NB4 (cell line): ENCODE data around the gene DDHD1.

Experiments used
- DNase-seq: peaks from one replicate; pipeline ENCODE4 v3.0.0; 2010; ENCODE audit warnings: low read depth
- H3K4me3 ChIP-seq: one replicate; pipeline ENCODE4 v1.5.1; 2011; ENCODE audit warnings: mild to moderate bottlenecking, low read depth, low read length, moderate library complexity
- CTCF ChIP-seq: IDR thresholded peaks from one replicate; pipeline ENCODE4 v1.5.1; 2012; ENCODE audit warnings: low read depth, low read length
- MAX ChIP-seq: IDR thresholded peaks from 2 replicates; pipeline ENCODE4 v1.6.1; 2011; ENCODE audit warnings: low read depth, low read length
- MYC ChIP-seq: IDR thresholded peaks from 2 replicates; pipeline ENCODE4 v1.6.1; 2011; ENCODE audit warnings: low read depth, low read length
- POLR2A ChIP-seq: IDR thresholded peaks from 2 replicates; pipeline ENCODE4 v1.6.1; 2011; ENCODE audit warnings: mild to moderate bottlenecking; ENCODE audit not compliant: insufficient read length; ENCODE audit errors: extremely low read depth

The DDHD1 gene

GRCh38 chr14:53027562-53027961, 125.6 kb downstream of the DDHD1 start:
- no peak overlapping the region for H3K4me3 ChIP-seq
- no peak for DNase-seq
- TF ChIP-seq MAX (no peak), MYC (no peak), POLR2A (no peak), CTCF (no peak)

- H3K4me3 ChIP-seq: no peak overlapping the region
- DNase-seq: no peak
- TF ChIP-seq MYC (no peak), MAX (no peak), POLR2A (no peak), CTCF (no peak)
Measured at GRCh38 chr14:53027041-53027440, 126.1 kb downstream of the DDHD1 start.

GRCh38 chr14:53023325-53023724, 129.8 kb downstream of the DDHD1 start:
- TF ChIP-seq POLR2A (no peak), CTCF (no peak), MAX (no peak), MYC (no peak)
- DNase-seq: no peak
- no peak overlapping the region for H3K4me3 ChIP-seq

GRCh38 chr14:53022593-53022992, 130.5 kb downstream of the DDHD1 start:
- no peak for DNase-seq
- H3K4me3 ChIP-seq: no peak overlapping the region
- TF ChIP-seq POLR2A: no peak
- TF ChIP-seq MYC: no peak
- TF ChIP-seq CTCF: no peak
- no peak for TF ChIP-seq MAX

GRCh38 chr14:53020193-53020932, 132.8 kb downstream of the DDHD1 start:
- TF ChIP-seq CTCF: no peak
- no peak for TF ChIP-seq MAX
- no peak for TF ChIP-seq POLR2A
- TF ChIP-seq MYC: no peak
- DNase-seq: no peak
- H3K4me3 ChIP-seq: no peak overlapping the region
